GM21367 (cell line): ENCODE data around the gene CCDC187.

ENCODE experiments used
- ATAC-seq: cut with Tn5 transposase; IDR thresholded peaks from one replicate; pipeline ENCODE4 v1.9.1; 2021; ENCODE audit not compliant: unreplicated experiment

CCDC187 gene

DNA sequence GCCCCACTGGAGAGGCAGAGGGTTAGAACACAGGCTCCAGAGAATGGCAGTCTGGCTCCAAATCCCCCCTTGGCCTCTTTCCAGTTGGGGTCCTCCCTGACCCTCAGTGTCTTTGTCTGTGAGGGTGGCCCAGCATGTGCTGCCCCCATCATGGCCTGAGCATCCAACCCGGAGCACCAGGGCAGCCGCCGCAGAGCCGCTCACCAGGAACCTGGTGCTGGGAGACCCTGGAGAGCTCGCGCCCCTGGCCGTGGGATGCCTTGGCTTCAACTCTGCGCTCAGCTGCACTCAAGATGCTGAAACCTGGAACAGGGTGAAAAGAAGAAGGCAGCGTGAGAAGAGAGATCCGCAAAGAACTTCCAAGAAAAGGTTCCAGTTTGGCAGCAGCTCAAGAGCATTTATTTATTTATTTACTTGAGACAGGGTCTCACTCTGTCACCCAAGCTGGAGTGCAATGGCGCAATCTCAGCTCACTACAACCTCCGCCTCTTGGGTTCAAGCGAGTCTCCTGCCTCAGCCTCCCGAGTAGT is 3.8 kb downstream of the CCDC187 start:
- ATAC-seq = no peak

GRCh38 chr9:136299541-136299940 is 4.4 kb downstream of the CCDC187 start:
- ATAC-seq = no peak

DNA sequence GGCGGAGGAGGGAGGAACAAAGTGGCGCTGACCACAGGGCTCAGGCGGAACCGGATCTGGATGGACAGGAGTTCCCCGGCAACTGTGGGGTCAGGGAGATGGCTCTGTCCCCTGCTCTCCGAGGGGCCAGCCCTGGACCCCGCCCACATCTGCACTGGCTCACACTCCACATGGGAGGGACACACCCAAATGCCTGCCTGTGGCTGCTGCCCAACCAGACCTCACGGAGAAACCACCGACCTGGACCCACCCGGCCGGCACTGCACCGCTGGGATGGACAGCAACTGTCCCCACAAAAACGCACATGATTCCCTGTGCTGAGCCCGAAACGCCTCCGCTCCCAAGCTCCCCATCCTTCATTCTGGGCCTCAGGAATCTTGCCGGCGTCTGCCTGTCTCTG is 4.8 kb downstream of the CCDC187 start:
- no peak for ATAC-seq

GRCh38 chr9:136297766-136298735 is 5.8 kb downstream of the CCDC187 start:
- ATAC-seq = no peak

- ATAC-seq = no peak
Observed at GRCh38 chr9:136297016-136297691, 6.7 kb downstream of the CCDC187 start.

DNA sequence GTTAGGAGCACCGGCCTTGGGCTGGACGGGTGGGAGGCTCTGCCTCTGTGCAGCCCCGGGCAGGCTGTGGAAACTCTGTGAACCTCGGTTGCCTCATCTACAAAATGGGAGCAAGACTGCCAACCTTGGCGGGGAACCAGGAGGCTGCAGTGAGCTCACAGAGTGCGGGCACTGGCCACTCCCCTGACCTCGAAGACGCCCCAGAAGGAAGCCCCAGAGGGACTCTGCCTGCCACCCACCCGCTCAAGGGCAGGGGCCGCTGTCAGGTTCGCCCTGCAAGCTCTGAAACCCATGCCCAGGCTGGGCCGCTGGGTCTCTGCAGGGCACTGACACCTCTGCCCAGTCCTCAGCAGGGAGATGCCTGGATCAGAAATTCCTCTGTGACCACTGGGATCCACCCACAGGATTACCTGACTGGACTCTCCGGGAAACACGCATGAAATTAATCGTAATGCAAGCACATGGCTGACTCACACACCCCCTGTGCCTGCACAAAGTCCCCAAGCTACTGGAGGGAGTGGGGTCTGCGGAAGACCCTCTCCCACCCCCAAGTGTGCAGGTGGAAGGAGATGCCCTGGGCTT is 7.4 kb downstream of the CCDC187 start:
- no peak for ATAC-seq

- no peak for ATAC-seq
Observed at GRCh38 chr9:136295542-136296433, 8.1 kb downstream of the CCDC187 start.

- no peak for ATAC-seq
Observed at GRCh38 chr9:136295055-136295454, 8.8 kb downstream of the CCDC187 start.

- ATAC-seq = no peak
Observed at GRCh38 chr9:136294437-136294836, 9.5 kb downstream of the CCDC187 start.

- no peak for ATAC-seq
Observed at GRCh38 chr9:136293476-136294077, 10.3 kb downstream of the CCDC187 start.

- ATAC-seq = no peak
Observed at GRCh38 chr9:136292591-136293448, 11.1 kb downstream of the CCDC187 start.

DNA sequence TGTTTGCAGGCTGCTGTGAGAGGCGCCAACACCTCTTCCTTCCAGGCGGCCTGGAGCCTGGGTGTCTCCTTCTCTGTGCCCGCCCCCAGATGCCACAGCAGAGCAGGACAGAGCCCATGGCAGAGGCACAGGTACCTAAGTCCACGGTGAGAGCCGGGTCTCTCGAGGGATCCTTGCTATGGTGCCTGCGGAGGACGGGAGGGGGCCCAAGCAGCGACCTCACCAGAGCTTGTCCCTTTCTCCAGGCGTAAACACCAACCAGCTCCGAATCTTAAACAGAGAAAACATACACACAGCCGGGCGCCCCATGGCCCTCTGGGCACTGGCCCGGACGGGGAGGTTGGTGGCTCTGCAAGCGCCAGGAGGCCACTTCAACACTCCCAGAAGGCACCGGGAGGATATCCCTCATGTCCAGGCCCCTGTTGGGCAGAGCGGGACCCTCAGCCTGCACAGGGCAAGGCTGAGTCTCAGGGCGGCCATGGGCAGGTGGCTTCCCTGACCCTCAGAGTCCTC is 11.8 kb downstream of the CCDC187 start:
- ATAC-seq = no peak

DNA sequence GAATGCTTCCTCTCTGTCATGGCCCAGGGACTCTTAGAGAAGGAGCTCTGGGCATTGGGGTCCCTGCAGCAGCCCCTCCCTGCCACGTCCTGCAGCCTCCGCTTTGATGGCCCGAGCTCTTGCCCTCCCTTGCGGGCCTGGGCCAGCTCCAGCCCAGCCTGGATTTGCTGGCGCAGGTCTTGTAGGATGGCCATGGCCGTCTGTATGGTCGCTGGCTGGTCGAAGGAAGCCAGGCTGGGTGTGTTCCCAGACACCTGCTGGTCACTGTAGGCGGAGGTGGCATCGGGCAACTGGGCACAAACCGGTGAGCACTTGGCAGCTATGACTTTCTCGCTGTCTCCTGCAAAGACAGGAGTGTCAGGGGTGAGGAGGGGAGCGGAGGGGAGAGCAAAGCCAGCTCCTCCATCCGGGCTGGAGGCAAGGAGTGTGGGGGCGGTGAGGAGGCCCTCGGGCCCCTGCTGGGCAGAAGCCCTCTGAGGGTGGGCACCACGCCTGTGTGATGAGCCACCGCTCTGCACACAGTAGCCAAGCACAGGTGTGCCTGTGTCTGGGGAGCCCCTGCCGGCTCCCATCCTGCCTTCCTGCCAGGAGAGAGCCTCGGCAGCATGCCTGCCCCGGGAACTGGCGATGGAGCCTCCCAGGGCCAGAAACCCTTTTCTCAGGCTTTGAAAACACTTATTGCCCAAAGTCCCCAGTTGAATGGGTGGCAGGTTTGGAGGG is 12.4 kb downstream of the CCDC187 start:
- no peak for ATAC-seq

DNA sequence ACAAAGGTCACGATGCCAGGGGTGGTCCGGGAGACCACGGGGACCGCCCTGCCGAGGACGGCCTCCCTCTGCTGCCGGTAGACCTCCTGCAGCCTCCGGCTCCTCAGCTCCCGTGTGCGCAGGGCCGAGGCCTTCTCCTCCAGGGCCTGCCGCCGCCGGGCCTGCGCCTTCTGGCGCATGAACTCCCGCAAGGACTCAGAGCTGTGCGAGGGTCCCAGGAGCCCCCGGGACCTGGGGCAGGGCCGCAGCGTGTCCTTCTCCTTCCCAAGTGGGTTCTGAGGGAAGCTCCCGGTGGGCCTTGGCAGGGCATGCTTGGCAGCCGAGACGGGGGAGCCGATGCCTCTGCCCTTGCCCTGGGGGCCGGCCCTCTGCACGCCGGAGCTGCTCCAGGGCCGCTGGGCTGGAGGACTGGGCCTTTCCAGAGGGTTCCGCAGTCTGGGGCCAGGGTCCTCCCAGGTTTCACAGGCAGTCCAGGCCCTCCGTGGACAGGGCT is 13.3 kb downstream of the CCDC187 start:
- no peak for ATAC-seq

- ATAC-seq = no peak
Observed at GRCh38 chr9:136289651-136290507, 14.0 kb downstream of the CCDC187 start.

DNA sequence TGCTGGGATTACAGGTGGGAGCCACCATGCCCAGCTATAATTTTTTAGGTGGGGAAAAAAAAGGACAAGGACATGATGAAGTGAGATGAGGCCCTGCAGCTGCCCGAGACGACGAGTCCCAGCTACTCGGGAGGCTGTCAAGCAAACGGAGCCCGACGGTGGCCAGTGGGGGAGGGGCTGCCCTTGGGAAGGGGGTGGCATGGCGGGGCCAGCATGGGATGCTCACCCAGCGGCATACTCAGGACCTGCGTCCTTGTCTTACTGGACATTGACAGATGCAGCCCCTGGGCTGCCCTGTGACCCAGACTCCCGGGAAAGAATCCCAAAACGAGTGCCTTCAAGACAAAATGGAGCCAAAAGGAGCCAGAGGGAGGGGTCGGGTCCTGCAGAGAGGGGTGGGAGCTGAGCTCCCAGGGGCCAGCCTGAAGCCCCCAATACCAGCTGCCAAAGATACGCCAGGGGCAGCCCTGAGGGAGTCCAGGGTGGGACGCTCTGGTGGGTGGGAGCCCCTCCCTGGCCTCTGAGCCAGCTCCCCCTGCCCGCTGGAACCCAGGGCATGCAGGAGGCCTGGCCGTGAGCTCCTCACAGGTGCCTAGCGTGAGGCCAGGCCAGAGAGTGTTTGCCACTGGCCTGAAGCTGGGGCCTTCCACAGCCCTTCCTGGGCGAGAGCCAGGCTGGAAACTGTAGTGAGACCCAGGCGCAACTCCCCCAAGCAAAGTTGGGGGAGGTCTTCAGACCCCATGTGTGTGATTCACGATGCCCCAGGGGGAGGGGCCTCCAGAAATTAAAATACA is 15.7 kb downstream of the CCDC187 start:
- no peak for ATAC-seq
